H1 (cell line): ENCODE data around the gene SLC35G2. TPM values are rescaled to one million over a fixed set of nuclear protein-coding genes. Genes with fewer than 3 reads are reported as not detected.
"Not testable (repeated sequence)": the region's sequence is repeated elsewhere in the genome, so short reads cannot be mapped to it uniquely, and the experiment has no call there.

ENCODE experiments used
- CTCF ChIA-PET: fragments of 300-600 bp; sonication (Branson Sonifier 250); formaldehyde crosslinking; loops from one replicate; lab custom pipeline; 2021; ENCODE audit not compliant: partially characterized antibody; lab: Charles Lee
- POLR2A ChIA-PET: fragments of 300-600 bp; sonication (Branson Sonifier 250); formaldehyde crosslinking; loops from one replicate; lab custom pipeline; 2021; ENCODE audit warnings: inconsistent platforms; ENCODE audit not compliant: partially characterized antibody; lab: Charles Lee
- DNase-seq, 2 experiments: peaks; one replicate each; pipeline versions ENCODE4 v3.0.0 to v3.0.0-alpha.2; 2010 to 2022; ENCODE audit warnings: low spot score in 2 of 2, low read depth in 1 of 2, mixed read lengths in 1 of 2
- FAIRE-seq: peaks from 2 replicates; lab custom pipeline; 2011; peaks lifted over from hg19 to GRCh38; lab: Jason Lieb, UNC
- H2AFZ ChIP-seq: 2 replicates; pipeline ENCODE4 v1.8.1; 2012; ENCODE audit warnings: low read length, inconsistent platforms
- H2AK5ac ChIP-seq: 2 replicates; pipeline ENCODE4 v1.6.1; 2013; ENCODE audit warnings: low read depth, low read length
- H2BK120ac ChIP-seq: replicated peaks from 2 replicates; pipeline ENCODE3; 2013; ENCODE audit warnings: low read depth, low read length, inconsistent platforms
- H2BK12ac ChIP-seq: 2 replicates; pipeline ENCODE4 v1.6.1; 2013; ENCODE audit warnings: low read depth, low read length
- H2BK15ac ChIP-seq: 2 replicates; pipeline ENCODE4 v1.6.1; 2013; ENCODE audit warnings: low read length
- H2BK20ac ChIP-seq: 2 replicates; pipeline ENCODE4 v1.6.1; 2013; ENCODE audit warnings: low read length
- H2BK5ac ChIP-seq: 2 replicates; pipeline ENCODE4 v1.6.1; 2013; ENCODE audit warnings: low read depth, low read length
- H3K14ac ChIP-seq: 2 replicates; pipeline ENCODE4 v1.6.1; 2013; ENCODE audit warnings: inconsistent platforms; ENCODE audit not compliant: insufficient read length
- H3K18ac ChIP-seq: 2 replicates; pipeline ENCODE4 v1.6.1; 2013; ENCODE audit warnings: low read length; ENCODE audit errors: extremely low read depth
- H3K23ac ChIP-seq: 2 replicates; pipeline ENCODE4 v1.6.1; 2013; ENCODE audit warnings: inconsistent platforms; ENCODE audit not compliant: insufficient read length
- H3K23me2 ChIP-seq: 2 replicates; pipeline ENCODE4 v1.6.1; 2013; ENCODE audit warnings: low read depth, low read length
- H3K27ac ChIP-seq: 2 replicates; pipeline ENCODE4 v1.6.1; 2011; ENCODE audit warnings: low read depth, low read length, inconsistent platforms
- H3K27me3 ChIP-seq, 4 experiments: replicated peaks in 1 of 4; 1 replicate in 1 of 4; 2 replicates in 3 of 4; pipeline versions ENCODE4 v1.6.1 to v1.8.1; 2011 to 2013; ENCODE audit warnings: low read length in 3 of 4, mild to moderate bottlenecking in 3 of 4, inconsistent platforms in 2 of 4, mixed read lengths in 2 of 4, moderate library complexity in 1 of 4; ENCODE audit not compliant: control insufficient read depth in 3 of 4, insufficient read depth in 3 of 4; ENCODE audit errors: extremely low read depth in 1 of 4
- H3K36me3 ChIP-seq, 4 experiments: 2 replicates each; pipeline versions ENCODE4 v1.6.1 to v1.8.1; 2011 to 2013; ENCODE audit warnings: mild to moderate bottlenecking in 4 of 4, low read length in 3 of 4, moderate library complexity in 2 of 4, control low read depth in 1 of 4, inconsistent platforms in 1 of 4; ENCODE audit not compliant: insufficient read depth in 4 of 4, control insufficient read depth in 2 of 4
- H3K4ac ChIP-seq: replicated peaks from 2 replicates; pipeline ENCODE3; 2013; ENCODE audit warnings: low read length, low read depth, mixed read lengths, inconsistent platforms; ENCODE audit not compliant: insufficient read length
- H3K4me1 ChIP-seq, 4 experiments: replicated peaks in 1 of 4; 1 replicate in 1 of 4; 2 replicates in 3 of 4; pipeline versions ENCODE4 v1.6.1 to v1.8.1; 2011 to 2013; ENCODE audit warnings: low read length in 3 of 4, inconsistent platforms in 2 of 4, mixed read lengths in 1 of 4; ENCODE audit not compliant: insufficient read depth in 4 of 4, control insufficient read depth in 3 of 4
- H3K4me2 ChIP-seq, 2 experiments: 2 replicates each; pipeline versions ENCODE4 v1.6.1 to v1.8.1; 2011 to 2013; ENCODE audit warnings: low read depth in 2 of 2, low read length in 2 of 2, control low read depth in 1 of 2, inconsistent platforms in 1 of 2, mild to moderate bottlenecking in 1 of 2; ENCODE audit not compliant: insufficient read depth in 1 of 2
- H3K4me3 ChIP-seq, 4 experiments: fragments of 200-600, 300-600 bp in 1 of 4; sonication (generic), shearing (Covaris generic), sonication (Bioruptor Twin) in 1 of 4; 2 replicates each; pipeline versions ENCODE4 v1.5.1 to v1.8.1; 2011 to 2016; ENCODE audit warnings: low read length in 4 of 4, low read depth in 3 of 4, control low read depth in 2 of 4, inconsistent platforms in 2 of 4, mild to moderate bottlenecking in 2 of 4, mixed read lengths in 1 of 4, moderate library complexity in 1 of 4; ENCODE audit not compliant: insufficient read depth in 2 of 4; ENCODE audit errors: extremely low read depth in 1 of 4
- H3K56ac ChIP-seq: replicated peaks from 2 replicates; pipeline ENCODE3; 2013; ENCODE audit warnings: low read depth, mild to moderate bottlenecking, mixed read lengths, low read length, inconsistent platforms; ENCODE audit not compliant: insufficient read length
- H3K79me1 ChIP-seq: 2 replicates; pipeline ENCODE4 v1.6.1; 2013; ENCODE audit warnings: low read depth, low read length, control low read depth
- H3K79me2 ChIP-seq, 2 experiments: 2 replicates each; pipeline versions ENCODE4 v1.6.1 to v1.8.1; 2012 to 2013; ENCODE audit warnings: low read length in 2 of 2, mild to moderate bottlenecking in 2 of 2, inconsistent platforms in 1 of 2; ENCODE audit not compliant: insufficient read depth in 2 of 2, control insufficient read depth in 1 of 2
- H3K9ac ChIP-seq, 4 experiments: replicated peaks in 1 of 4; 1 replicate in 1 of 4; 2 replicates in 3 of 4; pipeline versions ENCODE4 v1.6.1 to v1.8.1; 2011 to 2013; ENCODE audit warnings: low read depth in 3 of 4, low read length in 3 of 4, control low read depth in 2 of 4, mild to moderate bottlenecking in 2 of 4, moderate library complexity in 2 of 4, inconsistent platforms in 1 of 4; ENCODE audit errors: extremely low read depth in 1 of 4
- H3K9me3 ChIP-seq, 2 experiments: 2 replicates each; pipeline versions ENCODE4 v1.6.1 to v1.8.1; 2012 to 2013; ENCODE audit warnings: mild to moderate bottlenecking in 2 of 2, moderate library complexity in 2 of 2, control low read depth in 1 of 2, inconsistent platforms in 1 of 2, low read depth in 1 of 2, low read length in 1 of 2, mixed read lengths in 1 of 2; ENCODE audit not compliant: insufficient read depth in 2 of 2
- H4K20me1 ChIP-seq, 2 experiments: replicated peaks in 1 of 2; 2 replicates each; pipeline versions ENCODE3 to v1.8.1; 2011 to 2013; ENCODE audit warnings: inconsistent platforms in 2 of 2, low read length in 2 of 2, mild to moderate bottlenecking in 1 of 2; ENCODE audit not compliant: insufficient read depth in 2 of 2, control insufficient read depth in 1 of 2
- H4K5ac ChIP-seq: 2 replicates; pipeline ENCODE4 v1.6.1; 2013; ENCODE audit warnings: low read length, low read depth, mixed read lengths, inconsistent platforms; ENCODE audit not compliant: insufficient read length
- H4K8ac ChIP-seq: 2 replicates; pipeline ENCODE4 v1.8.0; 2013; ENCODE audit warnings: mild to moderate bottlenecking, moderate library complexity, low read length, inconsistent platforms; ENCODE audit not compliant: insufficient read depth; ENCODE audit errors: extremely low read depth
- H4K91ac ChIP-seq: replicated peaks from 2 replicates; pipeline ENCODE3; 2013; ENCODE audit warnings: low read length, mixed read lengths, inconsistent platforms; ENCODE audit not compliant: insufficient read length
- TCF12 ChIP-seq: IDR thresholded peaks from 2 replicates; pipeline ENCODE4 v1.6.1; 2011; ENCODE audit warnings: low read depth, mild to moderate bottlenecking, low read length
- WGBS, 2 experiments: shearing (Covaris generic) in 1 of 2; methylation state at CpG; one replicate each; pipeline versions ENCODE4 v1.1.6 to v1.1.7; 2013 to 2015; ENCODE audit warnings: low lambda C conversion rate in 2 of 2, mixed read lengths in 2 of 2, inconsistent platforms in 1 of 2, low coverage in 1 of 2, missing lambda C conversion rate in 1 of 2; ENCODE audit not compliant: insufficient replicate concordance in 2 of 2, insufficient coverage in 1 of 2, insufficient read length in 1 of 2; ENCODE audit errors: extremely low coverage in 1 of 2, missing lambda C conversion rate in 1 of 2; 5-methylcytosine and 5-hydroxymethylcytosine counted together
- polyA plus RNA-seq, 7 experiments: library from polyadenylated mRNA; depleted of rRNA in 3 of 7; stranded (reverse) in 5 of 7; unstranded in 2 of 7; fragments of >200 nt in 5 of 7; fragments of 200-250 nt in 2 of 7; gene quantifications; 1 replicate in 5 of 7; 2 replicates in 1 of 7; 4 replicates in 1 of 7; pipeline versions ENCODE4 v1.2.1 to v1.2.3, GENCODE V29; 2011 to 2013; ENCODE audit warnings: missing spikeins in 2 of 7, mixed read lengths in 2 of 7
- total RNA-seq: library from RNA; stranded (reverse); fragmentation: NEBNext Ultra II Directional; extraction: Animal tissue kit (Norgen Biotek cat#: 25700); gene quantifications from 2 replicates; pipeline ENCODE4 v1.2.1, GENCODE V29; 2021

The SLC35G2 gene
- total and polyA plus RNA-seq, 2 of the 8 experiments (the other 6 are each of a cell fraction or from before 2014, with no cell fraction given) = 5.2 to 6.4 TPM

- 0 out of 2 replicates have a peak, but pooled peaks have one; percentile 20 for TF ChIP-seq TCF12
- not testable (repeated sequence) for H3K9me3 ChIP-seq, H2BK12ac ChIP-seq, H2BK20ac ChIP-seq, H3K18ac ChIP-seq, H3K27ac ChIP-seq, H3K23me2 ChIP-seq, H3K4me3 ChIP-seq, H3K23ac ChIP-seq, H3K36me3 ChIP-seq, H4K5ac ChIP-seq, H2BK5ac ChIP-seq, H3K4ac ChIP-seq, H3K14ac ChIP-seq, H3K9ac ChIP-seq, H2AK5ac ChIP-seq, FAIRE-seq, H3K4me2 ChIP-seq, H3K56ac ChIP-seq, H2BK15ac ChIP-seq, H4K8ac ChIP-seq, H2BK120ac ChIP-seq, H2AFZ ChIP-seq, H4K91ac ChIP-seq, H4K20me1 ChIP-seq, DNase-seq, H3K79me1 ChIP-seq, H3K27me3 ChIP-seq
- Histone ChIP-seq H3K79me2 (peaks cover 5 to 94% of the 10 kb centered on the region in 2 experiments; a peak in 3 of 4 replicates), H3K4me1 (peaks cover under 1 to 15% (median 6%) of the 10 kb centered on the region in 4 experiments; a peak in 5 of 7 replicates)
- ChIA-PET CTCF (interaction anchor here (0.5 to 1.5 kb wide), 3 partner anchors 13 to 158 kb away, joined by 3 to 4 read pairs (median 4); no protein-coding TSS in a partner anchor), POLR2A (interaction anchor here (1.0 to 1.6 kb wide), 3 partner anchors 34 to 145 kb away, joined by 3 read pairs; partner anchors contain the start of gene STAG1)
- 89% methylated on average over 1 of the region's 1 CpG; no CpG with 5 or more reads in 1 of the 2 experiments for WGBS, 2 experiments
Measured at GRCh38 chr3:136897171-136897570, 78.2 kb downstream of the SLC35G2 start.
